DND-41 (cell line): ENCODE measurements around the gene DRAP1.

Source experiments
- ATAC-seq: fragments of 200-7000 bp; cut with Tn5 transposase; 3 replicates; pipeline ENCODE4 v1.9.1; 2021; ENCODE audit warnings: low read depth; ENCODE audit not compliant: insufficient read depth
- DNase-seq: peaks from one replicate; pipeline ENCODE4 v3.0.0-alpha.2; 2020
- H2AFZ ChIP-seq: 2 replicates; pipeline ENCODE4 v1.6.0; 2012; ENCODE audit warnings: low read depth, low read length
- H3K27ac ChIP-seq: 2 replicates; pipeline ENCODE4 v1.5.1; 2012; ENCODE audit warnings: low read length, inconsistent platforms
- H3K27me3 ChIP-seq: fragments of 200-600 bp; sonication (generic); 2 replicates; pipeline ENCODE4 v1.6.0; 2012; ENCODE audit warnings: low read length, mild to moderate bottlenecking, inconsistent platforms; ENCODE audit not compliant: insufficient read depth, poor library complexity
- H3K36me3 ChIP-seq: 2 replicates; pipeline ENCODE4 v1.5.1; 2012; ENCODE audit warnings: low read length, inconsistent platforms; ENCODE audit not compliant: insufficient read depth
- H3K4me1 ChIP-seq: 2 replicates; pipeline ENCODE4 v1.5.1; 2012; ENCODE audit warnings: mild to moderate bottlenecking, low read length; ENCODE audit not compliant: insufficient read depth
- H3K4me2 ChIP-seq: 2 replicates; pipeline ENCODE4 v1.6.0; 2012; ENCODE audit warnings: mild to moderate bottlenecking, moderate library complexity, low read length, inconsistent platforms; ENCODE audit not compliant: insufficient read depth
- H3K4me3 ChIP-seq, 2 experiments: fragments of 200-600 bp in 1 of 2; shearing (Covaris generic) in 1 of 2; 2 replicates each; pipeline ENCODE4 v1.5.1; 2012 to 2016; ENCODE audit warnings: inconsistent platforms in 2 of 2, low read length in 2 of 2, mild to moderate bottlenecking in 2 of 2, low read depth in 1 of 2, moderate library complexity in 1 of 2
- H3K79me2 ChIP-seq: 2 replicates; pipeline ENCODE4 v1.6.0; 2012; ENCODE audit warnings: low read length, inconsistent platforms; ENCODE audit not compliant: insufficient read depth
- H3K9ac ChIP-seq: 2 replicates; pipeline ENCODE4 v1.6.0; 2012; ENCODE audit warnings: low read depth, mild to moderate bottlenecking, inconsistent platforms, low read length, moderate library complexity
- H3K9me3 ChIP-seq: 2 replicates; pipeline ENCODE4 v1.5.1; 2012; ENCODE audit warnings: low read length, moderate library complexity, mild to moderate bottlenecking, inconsistent platforms; ENCODE audit not compliant: insufficient read depth, severe bottlenecking
- H4K20me1 ChIP-seq: 2 replicates; pipeline ENCODE4 v1.6.0; 2012; ENCODE audit warnings: low read length; ENCODE audit not compliant: insufficient read depth
- EZH2 ChIP-seq: IDR thresholded peaks from 3 replicates; pipeline ENCODE4 v1.6.1; 2012; ENCODE audit warnings: borderline replicate concordance, low read depth, mild to moderate bottlenecking, moderate library complexity, low read length, inconsistent platforms; ENCODE audit not compliant: severe bottlenecking
- TF ChIP-seq, protein P1 (sequence below): IDR thresholded peaks from 2 replicates; pipeline ENCODE4 v1.5.1; 2012; ENCODE audit warnings: borderline replicate concordance, low read length, moderate library complexity, mild to moderate bottlenecking; ENCODE audit not compliant: poor library complexity, severe bottlenecking; ENCODE audit errors: extremely low read depth

The DRAP1 gene

DNA sequence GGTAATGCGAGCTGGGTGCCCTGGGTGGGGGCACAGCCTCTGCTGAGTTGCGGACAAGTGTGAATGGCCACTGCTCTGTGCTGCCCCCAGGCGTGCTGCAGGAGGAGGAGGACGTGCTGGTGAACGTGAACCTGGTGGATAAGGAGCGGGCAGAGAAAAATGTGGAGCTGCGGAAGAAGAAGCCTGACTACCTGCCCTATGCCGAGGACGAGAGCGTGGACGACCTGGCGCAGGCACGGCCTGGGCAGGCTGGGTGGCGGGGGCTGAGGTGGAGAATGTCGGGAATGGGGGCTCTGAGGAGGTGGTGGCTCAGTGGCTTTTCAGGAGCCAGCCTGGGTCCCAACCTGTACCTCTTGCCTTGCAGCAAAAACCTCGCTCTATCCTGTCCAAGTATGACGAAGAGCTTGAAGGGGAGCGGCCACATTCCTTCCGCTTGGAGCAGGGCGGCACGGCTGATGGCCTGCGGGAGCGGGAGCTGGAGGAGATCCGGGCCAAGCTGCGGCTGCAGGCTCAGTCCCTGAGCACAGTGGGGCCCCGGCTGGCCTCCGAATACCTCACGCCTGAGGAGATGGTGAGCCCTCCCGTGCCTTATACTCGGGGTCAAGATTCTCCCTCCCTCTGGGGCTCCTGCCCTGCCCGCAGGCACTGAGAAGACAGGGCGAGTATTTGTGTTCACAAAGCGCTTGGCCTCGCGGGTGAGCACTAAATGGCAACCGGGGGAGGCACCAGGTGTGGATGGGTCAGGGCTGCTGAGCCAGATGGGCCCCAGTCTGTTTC is 46.9 kb downstream of the DRAP1 start:
- no peak for DNase-seq
- TF ChIP-seq EZH2, result no peak
- TF ChIP-seq, protein P1, sequence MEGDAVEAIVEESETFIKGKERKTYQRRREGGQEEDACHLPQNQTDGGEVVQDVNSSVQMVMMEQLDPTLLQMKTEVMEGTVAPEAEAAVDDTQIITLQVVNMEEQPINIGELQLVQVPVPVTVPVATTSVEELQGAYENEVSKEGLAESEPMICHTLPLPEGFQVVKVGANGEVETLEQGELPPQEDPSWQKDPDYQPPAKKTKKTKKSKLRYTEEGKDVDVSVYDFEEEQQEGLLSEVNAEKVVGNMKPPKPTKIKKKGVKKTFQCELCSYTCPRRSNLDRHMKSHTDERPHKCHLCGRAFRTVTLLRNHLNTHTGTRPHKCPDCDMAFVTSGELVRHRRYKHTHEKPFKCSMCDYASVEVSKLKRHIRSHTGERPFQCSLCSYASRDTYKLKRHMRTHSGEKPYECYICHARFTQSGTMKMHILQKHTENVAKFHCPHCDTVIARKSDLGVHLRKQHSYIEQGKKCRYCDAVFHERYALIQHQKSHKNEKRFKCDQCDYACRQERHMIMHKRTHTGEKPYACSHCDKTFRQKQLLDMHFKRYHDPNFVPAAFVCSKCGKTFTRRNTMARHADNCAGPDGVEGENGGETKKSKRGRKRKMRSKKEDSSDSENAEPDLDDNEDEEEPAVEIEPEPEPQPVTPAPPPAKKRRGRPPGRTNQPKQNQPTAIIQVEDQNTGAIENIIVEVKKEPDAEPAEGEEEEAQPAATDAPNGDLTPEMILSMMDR, result no peak
- no peaks in the 10 kb centered on the region for H3K9me3 ChIP-seq
- H3K27ac ChIP-seq, result no peak overlapping the region
- H3K79me2 ChIP-seq, result peaks cover 58% of the 10 kb centered on the region
- peaks cover 51% of the 10 kb centered on the region for H4K20me1 ChIP-seq
- peaks cover 76% of the 10 kb centered on the region for H3K36me3 ChIP-seq
- no peaks in the 10 kb centered on the region for H3K27me3 ChIP-seq
- H3K4me1 ChIP-seq, result peaks cover 24% of the 10 kb centered on the region
- no peak overlapping the region for H3K4me3 ChIP-seq
- H3K4me2 ChIP-seq, result no peak overlapping the region
- no peak overlapping the region for H2AFZ ChIP-seq
- ATAC-seq, result no peak
- no peak overlapping the region for H3K9ac ChIP-seq

DNA sequence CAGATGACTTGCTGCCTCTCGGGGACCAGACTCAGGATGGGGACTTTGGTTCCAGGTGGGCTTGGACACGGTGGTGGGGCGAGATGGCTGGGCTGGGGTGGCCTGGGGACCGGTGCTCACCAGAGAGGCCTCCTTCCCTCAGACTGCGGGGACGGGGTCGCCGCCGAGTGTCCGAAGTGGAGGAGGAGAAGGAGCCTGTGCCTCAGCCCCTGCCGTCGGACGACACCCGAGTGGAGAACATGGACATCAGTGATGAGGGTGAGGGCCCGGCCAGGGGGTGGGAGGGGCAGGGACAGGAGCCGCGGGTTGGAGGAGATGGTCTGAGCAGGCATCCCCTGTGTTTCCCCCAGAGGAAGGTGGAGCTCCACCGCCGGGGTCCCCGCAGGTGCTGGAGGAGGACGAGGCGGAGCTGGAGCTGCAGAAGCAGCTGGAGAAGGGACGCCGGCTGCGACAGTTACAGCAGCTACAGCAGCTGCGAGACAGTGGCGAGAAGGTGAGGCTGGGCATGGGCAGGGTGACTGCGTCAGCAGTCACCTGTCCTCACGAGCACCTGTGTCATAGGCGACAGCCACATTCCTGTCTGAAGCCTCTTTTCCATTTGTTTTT is 48.2 kb downstream of the DRAP1 start:
- Histone ChIP-seq H4K20me1 (peaks cover 47% of the 10 kb centered on the region), H3K9me3 (no peaks in the 10 kb centered on the region), H3K4me3 (no peak overlapping the region), H3K9ac (no peak overlapping the region), H3K79me2 (peaks cover 48% of the 10 kb centered on the region), H3K4me1 (peaks cover 20% of the 10 kb centered on the region), H2AFZ (no peak overlapping the region), H3K4me2 (no peak overlapping the region), H3K27ac (no peak overlapping the region), H3K36me3 (peaks cover 83% of the 10 kb centered on the region), H3K27me3 (no peaks in the 10 kb centered on the region)
- ATAC-seq (no peak), DNase-seq (no peak)
- TF ChIP-seq, protein P1, result no peak
- no peak for TF ChIP-seq EZH2

DNA sequence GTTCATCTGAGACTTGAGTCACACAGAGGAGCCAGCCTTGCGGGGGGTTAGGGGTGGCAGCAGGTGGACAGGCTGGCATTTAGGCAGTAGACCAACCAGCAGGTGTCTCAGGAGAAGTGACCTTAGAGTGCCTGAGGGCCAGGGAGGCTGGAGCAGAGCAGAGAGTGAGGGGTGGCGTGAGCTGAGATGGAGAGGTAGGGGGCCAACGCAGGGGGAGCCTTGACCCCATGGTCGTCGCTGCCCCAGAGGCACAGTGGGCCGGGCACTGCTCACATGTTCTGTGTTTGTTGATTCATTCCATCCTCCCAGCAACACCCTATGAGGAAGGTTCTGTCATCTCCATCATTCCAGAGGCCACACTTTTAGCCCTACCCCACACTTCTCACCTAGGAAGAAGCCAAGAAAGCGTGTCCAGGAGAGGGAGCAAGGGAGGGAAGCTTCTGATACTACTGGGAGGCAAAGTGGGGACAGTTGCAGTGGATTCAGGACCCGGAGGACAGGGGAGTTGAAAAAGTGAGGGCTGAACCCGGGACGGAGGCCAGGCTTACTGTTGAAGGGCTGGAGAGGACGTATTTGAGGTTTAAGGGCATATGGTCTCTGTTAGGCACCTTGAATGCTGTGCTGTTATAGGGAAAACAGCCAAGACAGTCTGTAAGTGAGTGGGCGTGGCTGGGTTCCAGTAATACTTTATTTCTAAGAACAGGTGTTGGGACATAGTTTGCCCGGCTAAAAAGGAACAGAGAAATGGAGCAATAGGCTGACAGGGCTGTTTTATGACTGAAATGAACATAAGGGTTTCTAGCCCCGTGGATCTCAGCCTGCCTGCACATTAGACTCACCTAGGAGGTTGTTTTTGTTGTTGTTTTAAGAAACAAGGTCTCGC is 49.6 kb downstream of the DRAP1 start:
- H3K27me3 ChIP-seq, result no peaks in the 10 kb centered on the region
- H3K79me2 ChIP-seq, result peaks cover 34% of the 10 kb centered on the region
- no peak overlapping the region for H3K27ac ChIP-seq
- ATAC-seq (no peak), DNase-seq (no peak)
- H3K4me1 ChIP-seq, result peaks cover 6% of the 10 kb centered on the region
- no peak overlapping the region for H2AFZ ChIP-seq
- H3K36me3 ChIP-seq, result peaks cover 87% of the 10 kb centered on the region
- H3K9ac ChIP-seq, result no peak overlapping the region
- no peak overlapping the region for H3K4me2 ChIP-seq
- no peak overlapping the region for H3K4me3 ChIP-seq
- no peak for TF ChIP-seq EZH2
- TF ChIP-seq, protein P1, result no peak
- no peaks in the 10 kb centered on the region for H3K9me3 ChIP-seq
- H4K20me1 ChIP-seq, result peaks cover 35% of the 10 kb centered on the region; the same call in 1 of the 2 replicates
